ENCODE data around the gene DNAJC18. TPM values are rescaled to one million over a fixed set of nuclear protein-coding genes. Genes with fewer than 3 reads are reported as not detected.
"Not testable (repeated sequence)": the region's sequence is repeated elsewhere in the genome, so short reads cannot be mapped to it uniquely, and the experiment has no call there.

The DNAJC18 gene
- total RNA-seq, 2 experiments from 2014 or later, result 7.5 to 8.7 TPM

DNA sequence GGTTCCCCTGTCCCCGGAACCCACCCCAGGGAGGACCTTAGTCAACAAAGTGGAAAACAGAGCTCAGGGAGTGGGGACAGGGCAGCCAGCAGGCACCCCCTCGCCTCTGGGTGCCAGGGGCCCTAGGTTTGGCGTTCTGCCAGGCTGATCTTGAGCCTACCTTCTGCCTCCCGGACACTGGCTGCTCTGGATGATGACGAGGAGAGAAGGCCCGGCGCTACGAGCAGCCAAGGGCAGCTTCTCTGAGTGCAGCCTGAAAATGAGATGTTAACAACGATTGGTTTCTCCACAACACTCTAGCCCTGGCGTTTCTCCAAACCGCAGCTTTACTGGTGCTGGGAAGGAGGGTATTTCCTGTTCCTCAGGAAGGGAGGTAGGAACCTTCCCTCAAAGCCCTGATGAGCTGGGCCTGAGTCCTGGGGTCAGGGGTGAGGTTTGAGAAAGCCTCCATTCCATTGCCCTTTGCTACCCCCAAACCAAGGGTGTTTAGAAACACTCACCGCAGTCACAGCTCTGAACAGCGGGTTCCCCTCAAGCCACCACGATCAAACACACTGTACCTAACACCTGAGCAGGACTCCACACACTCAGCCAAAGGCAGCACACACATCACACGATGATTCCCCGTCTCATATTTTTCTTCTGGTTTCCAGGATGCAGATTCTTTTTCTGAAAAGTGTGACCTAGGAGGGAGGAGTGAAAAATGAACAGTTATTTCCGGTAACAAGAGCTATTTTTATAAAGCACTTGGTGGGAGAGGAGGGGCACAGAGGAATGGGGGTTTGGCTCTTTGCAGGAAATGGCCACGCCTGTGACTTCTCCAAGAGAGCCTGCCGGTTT is 42.9 kb upstream of the DNAJC18 start, which contains the start of gene STING1:
Gene STING1 (minus strand): TSS at position 709 of the 840 bp plus-strand sequence. CDS start 1,054 bp downstream, outside the sequence.
- DNase-seq (peak; percentile 40 to 88 (median 60)), ATAC-seq (ENCODE audit: poor library complexity) (peak; percentile 71)
- intact Hi-C loops (cut with DNase I, micrococcal nuclease), result loop anchor here (1.0 to 5.0 kb wide), 4 partner anchors 24 to 43 kb away; partner anchors contain the start of gene DNAJC18 (in 1 of the 2)
- peaks cover 35% of the 10 kb centered on the region for H3K36me3 ChIP-seq (ENCODE audit: insufficient read depth, low read length)
- peaks cover 48% of the 10 kb centered on the region for H3K36me3 Mint-ChIP-seq (ENCODE audit: low read depth)
- no peaks in the 10 kb centered on the region for H3K27me3 ChIP-seq (ENCODE audit: control insufficient read depth in 1 of 2, insufficient read depth in 2 of 2, low read length in 2 of 2)
- no peaks in the 10 kb centered on the region for H3K9me3 ChIP-seq (ENCODE audit: control insufficient read depth in 1 of 2, insufficient read depth in 1 of 2, low read length in 2 of 2)
- ChIA-PET CTCF (interaction anchor here (0.8 to 4.0 kb wide), 6 partner anchors 31 to 658 kb away, joined by 3 to 20 read pairs (median 4); partner anchors contain the start of gene DNAJC18), POLR2A (interaction anchor here (0.6 to 4.8 kb wide), 28 partner anchors 9 to 189 kb away, joined by 3 to 74 read pairs (median 6); partner anchors contain the start of genes DNAJC18, MATR3, SMIM33 and SPATA24)
- no peaks in the 10 kb centered on the region for H3K9me3 Mint-ChIP-seq
- peak within 1 kb of the TSS; percentile 91 for H3K4me3 Mint-ChIP-seq
- H3K4me1 Mint-ChIP-seq (ENCODE audit: low read depth), result peaks cover 37% of the 10 kb centered on the region
- TF ChIP-seq, protein P1, sequence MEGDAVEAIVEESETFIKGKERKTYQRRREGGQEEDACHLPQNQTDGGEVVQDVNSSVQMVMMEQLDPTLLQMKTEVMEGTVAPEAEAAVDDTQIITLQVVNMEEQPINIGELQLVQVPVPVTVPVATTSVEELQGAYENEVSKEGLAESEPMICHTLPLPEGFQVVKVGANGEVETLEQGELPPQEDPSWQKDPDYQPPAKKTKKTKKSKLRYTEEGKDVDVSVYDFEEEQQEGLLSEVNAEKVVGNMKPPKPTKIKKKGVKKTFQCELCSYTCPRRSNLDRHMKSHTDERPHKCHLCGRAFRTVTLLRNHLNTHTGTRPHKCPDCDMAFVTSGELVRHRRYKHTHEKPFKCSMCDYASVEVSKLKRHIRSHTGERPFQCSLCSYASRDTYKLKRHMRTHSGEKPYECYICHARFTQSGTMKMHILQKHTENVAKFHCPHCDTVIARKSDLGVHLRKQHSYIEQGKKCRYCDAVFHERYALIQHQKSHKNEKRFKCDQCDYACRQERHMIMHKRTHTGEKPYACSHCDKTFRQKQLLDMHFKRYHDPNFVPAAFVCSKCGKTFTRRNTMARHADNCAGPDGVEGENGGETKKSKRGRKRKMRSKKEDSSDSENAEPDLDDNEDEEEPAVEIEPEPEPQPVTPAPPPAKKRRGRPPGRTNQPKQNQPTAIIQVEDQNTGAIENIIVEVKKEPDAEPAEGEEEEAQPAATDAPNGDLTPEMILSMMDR (IDR thresholded peaks at IDR 0.05), result no peak
- H3K4me3 ChIP-seq (ENCODE audit: low read length), result peak within 1 kb of the TSS; percentile 81
- peak within 1 kb of the TSS; percentile 92 for H3K27ac Mint-ChIP-seq
- H3K27ac ChIP-seq (ENCODE audit: low read depth in 1 of 2, low read length in 2 of 2), result peak within 1 kb of the TSS; percentile 82
- no peaks in the 10 kb centered on the region for H3K27me3 Mint-ChIP-seq
- peaks cover 57% of the 10 kb centered on the region for H3K4me1 ChIP-seq (ENCODE audit: insufficient read depth, low read length)

DNA sequence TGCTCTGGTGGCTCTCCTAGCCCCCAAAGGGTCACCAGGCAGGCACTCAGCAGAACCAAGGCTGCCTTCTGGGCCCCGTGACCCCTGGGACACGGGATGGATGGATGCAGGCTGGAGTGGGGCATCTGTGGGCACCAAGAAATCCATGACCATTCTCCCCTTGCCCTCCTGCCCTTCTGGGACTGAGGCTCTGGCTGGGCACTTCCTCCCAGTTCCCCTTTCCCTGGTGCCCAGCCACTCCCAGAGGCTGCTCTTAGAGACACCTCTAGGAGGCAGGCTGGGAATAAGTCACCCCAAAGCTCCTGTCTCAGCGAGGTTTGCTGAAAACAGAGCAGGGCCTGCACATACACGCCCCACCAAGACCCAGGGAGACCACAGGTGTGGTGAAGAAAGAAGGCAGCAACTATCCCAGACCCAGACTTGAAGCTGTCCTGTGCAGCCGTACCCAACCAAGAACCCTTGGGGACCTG is 42.3 kb upstream of the DNAJC18 start:
- Histone ChIP-seq H3K9me3 (ENCODE audit: control insufficient read depth in 1 of 2, insufficient read depth in 1 of 2, low read length in 2 of 2) (no peaks in the 10 kb centered on the region), H3K27me3 (ENCODE audit: control insufficient read depth in 1 of 2, insufficient read depth in 2 of 2, low read length in 2 of 2) (no peaks in the 10 kb centered on the region), H3K4me3 (ENCODE audit: low read length) (peak overlapping the region; percentile 81), H3K27ac (ENCODE audit: low read depth in 1 of 2, low read length in 2 of 2) (peak overlapping the region; percentile 82), H3K4me1 (ENCODE audit: insufficient read depth, low read length) (peaks cover 63% of the 10 kb centered on the region), H3K36me3 (ENCODE audit: insufficient read depth, low read length) (peaks cover 41% of the 10 kb centered on the region)
- Mint-ChIP-seq H3K9me3 (no peaks in the 10 kb centered on the region), H3K4me3 (peak overlapping the region; percentile 91), H3K27me3 (no peaks in the 10 kb centered on the region), H3K36me3 (ENCODE audit: low read depth) (peaks cover 54% of the 10 kb centered on the region), H3K4me1 (ENCODE audit: low read depth) (peaks cover 37% of the 10 kb centered on the region), H3K27ac (peak overlapping the region; percentile 92)
- intact Hi-C loops (cut with DNase I, micrococcal nuclease), result loop anchor here (1.0 to 5.0 kb wide), 4 partner anchors 23 to 42 kb away; partner anchors contain the start of gene DNAJC18 (in 1 of the 2)
- POLR2A ChIA-PET, result interaction anchor here (0.8 to 4.8 kb wide), 23 partner anchors 8 to 188 kb away, joined by 3 to 74 read pairs (median 9); partner anchors contain the start of genes DNAJC18, SMIM33, SPATA24 and UBE2D2
- DNase-seq, result peak in 7 of 14 experiments; percentile 22 to 50 (median 40)
- TF ChIP-seq, protein P1 (IDR thresholded peaks at IDR 0.05), result no peak
- CTCF ChIA-PET, result interaction anchor here (1.0 to 4.0 kb wide), 6 partner anchors 31 to 284 kb away, joined by 3 to 20 read pairs (median 4); partner anchors contain the start of gene DNAJC18
- peak; percentile 30 for ATAC-seq (ENCODE audit: poor library complexity)

DNA sequence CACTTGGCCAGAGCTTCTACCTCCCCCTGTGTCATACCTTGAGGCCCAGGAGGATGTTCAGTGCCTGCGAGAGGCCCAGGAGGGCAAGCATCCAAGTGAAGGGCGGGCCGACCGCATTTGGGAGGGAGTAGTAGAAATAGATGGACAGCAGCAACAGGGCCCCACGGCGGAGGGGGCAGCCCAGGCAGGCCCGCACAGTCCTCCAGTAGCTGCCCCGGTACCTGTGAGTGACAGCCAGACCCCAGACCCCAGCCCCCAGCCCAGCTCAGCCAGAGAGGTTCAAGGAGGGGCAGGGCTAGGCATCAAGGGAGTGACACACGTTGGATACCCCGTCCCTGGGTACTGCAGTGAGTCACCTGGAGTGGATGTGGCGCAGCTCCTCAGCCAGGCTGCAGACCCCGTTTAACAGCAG is 41.8 kb upstream of the DNAJC18 start:
- Histone ChIP-seq H3K27me3 (ENCODE audit: control insufficient read depth in 1 of 2, insufficient read depth in 2 of 2, low read length in 2 of 2) (no peaks in the 10 kb centered on the region), H3K4me1 (ENCODE audit: insufficient read depth, low read length) (peaks cover 67% of the 10 kb centered on the region), H3K9me3 (ENCODE audit: control insufficient read depth in 1 of 2, insufficient read depth in 1 of 2, low read length in 2 of 2) (no peaks in the 10 kb centered on the region), H3K36me3 (ENCODE audit: insufficient read depth, low read length) (peaks cover 44% of the 10 kb centered on the region), H3K4me3 (ENCODE audit: low read length) (peak overlapping the region; percentile 81), H3K27ac (ENCODE audit: low read depth in 1 of 2, low read length in 2 of 2) (peak overlapping the region; percentile 82)
- ChIA-PET CTCF (interaction anchor here (1.0 to 4.0 kb wide), 4 partner anchors 32 to 59 kb away, joined by 3 to 20 read pairs (median 10); no protein-coding TSS in a partner anchor), POLR2A (interaction anchor here (0.8 to 4.8 kb wide), 15 partner anchors 8 to 188 kb away, joined by 3 to 74 read pairs (median 19); partner anchors contain the start of genes DNAJC18, SMIM33 and SPATA24)
- Mint-ChIP-seq H3K27ac (peak overlapping the region; percentile 92), H3K9me3 (no peaks in the 10 kb centered on the region), H3K4me1 (ENCODE audit: low read depth) (peaks cover 40% of the 10 kb centered on the region), H3K4me3 (peak overlapping the region; percentile 91), H3K27me3 (no peaks in the 10 kb centered on the region), H3K36me3 (ENCODE audit: low read depth) (peaks cover 57% of the 10 kb centered on the region)
- intact Hi-C loops (cut with DNase I, micrococcal nuclease), result loop anchor here in 1 of 2 experiments (5.0 kb wide), 1 partner anchor 39 kb away; no protein-coding TSS in a partner anchor
- peak in 12 of 14 experiments; percentile 35 to 76 (median 48) for DNase-seq
- peak; percentile 53 for ATAC-seq (ENCODE audit: poor library complexity)
- TF ChIP-seq, protein P1 (IDR thresholded peaks at IDR 0.05), result no peak

DNA sequence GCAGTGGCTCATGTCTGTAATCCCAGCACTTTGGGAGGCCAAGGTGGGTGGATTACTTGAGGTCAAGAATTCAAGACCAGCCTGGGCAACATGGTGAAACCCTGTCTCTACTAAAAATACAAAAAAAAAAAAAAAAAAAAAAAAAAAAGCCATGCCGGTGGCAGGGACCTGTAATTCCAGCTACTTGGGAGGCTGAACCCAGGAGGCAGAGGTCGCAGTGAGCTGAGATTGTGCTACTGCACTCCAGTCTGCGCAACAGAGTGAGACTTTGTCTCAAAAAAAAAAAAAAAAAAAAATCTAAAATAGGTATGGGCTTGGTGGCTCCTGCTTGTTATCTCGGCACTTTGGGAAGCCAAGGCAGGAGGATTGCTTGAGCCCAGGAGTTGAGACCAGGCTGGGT is 40.4 kb upstream of the DNAJC18 start:
- H3K4me3 ChIP-seq (ENCODE audit: low read length); H3K27ac Mint-ChIP-seq; DNase-seq; H3K9me3 ChIP-seq (ENCODE audit: control insufficient read depth in 1 of 2, insufficient read depth in 1 of 2, low read length in 2 of 2); H3K9me3 Mint-ChIP-seq; ATAC-seq (ENCODE audit: poor library complexity); H3K27me3 ChIP-seq (ENCODE audit: control insufficient read depth in 1 of 2, insufficient read depth in 2 of 2, low read length in 2 of 2); H3K27me3 Mint-ChIP-seq; H3K27ac ChIP-seq (ENCODE audit: low read depth in 1 of 2, low read length in 2 of 2); H3K4me3 Mint-ChIP-seq: not testable (repeated sequence)
- Mint-ChIP-seq H3K4me1 (ENCODE audit: low read depth) (peaks cover 54% of the 10 kb centered on the region), H3K36me3 (ENCODE audit: low read depth) (peaks cover 70% of the 10 kb centered on the region)
- Histone ChIP-seq H3K4me1 (ENCODE audit: insufficient read depth, low read length) (peaks cover 81% of the 10 kb centered on the region), H3K36me3 (ENCODE audit: insufficient read depth, low read length) (peaks cover 57% of the 10 kb centered on the region)
- intact Hi-C loops (cut with DNase I, micrococcal nuclease), result loop anchor here in 1 of 2 experiments (5.0 kb wide), 1 partner anchor 37 kb away; no protein-coding TSS in a partner anchor
- ChIA-PET CTCF (interaction anchor here (0.6 to 2.5 kb wide), 2 partner anchors 57 to 199 kb away, joined by 3 to 11 read pairs; no protein-coding TSS in a partner anchor), POLR2A (interaction anchor here (0.9 to 4.8 kb wide), 3 partner anchors 9 to 42 kb away, joined by 3 to 74 read pairs (median 43); partner anchors contain the start of genes DNAJC18 and SMIM33)

Data from CD4-positive, alpha-beta T cell (primary cell).